GM19238 (cell line): Measurements from ENCODE around the gene TIMP3.
A peak's percentile ranks its signal among the peaks of the same experiment; 100 is the strongest.

Source experiments
- DNase-seq: peaks from one replicate; pipeline ENCODE4 v3.0.0; 2011; ENCODE audit warnings: low spot score; ENCODE audit not compliant: insufficient read length

Gene TIMP3

DNA sequence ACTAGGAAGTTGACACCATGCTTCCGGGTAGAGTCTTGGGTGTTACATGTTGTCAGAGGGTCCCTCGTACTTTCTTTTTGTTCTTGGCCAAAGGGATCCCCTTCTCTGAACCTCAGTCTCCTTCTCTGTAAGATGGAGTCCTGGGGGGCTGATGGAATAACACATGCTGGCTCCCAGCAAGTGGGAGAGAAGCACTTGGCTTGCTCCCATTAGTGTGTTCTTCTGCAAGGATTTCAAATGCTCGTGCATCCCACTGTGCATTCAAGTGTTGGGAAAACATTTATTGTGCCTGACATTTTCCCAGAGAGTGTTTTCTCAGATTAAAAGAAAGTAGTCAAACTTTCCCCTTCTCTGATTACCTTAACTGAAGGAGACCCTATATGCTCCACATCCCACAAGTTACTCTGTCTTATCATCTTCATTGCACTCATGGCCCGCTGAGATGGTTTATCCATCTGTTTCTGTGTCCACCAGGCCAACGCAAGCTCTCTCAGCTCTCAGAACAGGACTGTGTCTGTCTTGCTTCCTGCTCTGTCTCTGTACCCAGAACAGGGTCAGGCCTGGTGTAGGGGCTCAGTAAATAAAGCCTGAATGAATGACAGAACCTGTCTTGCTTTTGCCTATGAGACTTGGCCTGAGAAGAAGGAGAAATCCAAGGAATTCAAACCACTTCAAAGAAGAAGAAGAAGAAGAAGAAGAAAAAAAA, 16.0 kb upstream of the TIMP3 start:
- DNase-seq: no peak

DNA sequence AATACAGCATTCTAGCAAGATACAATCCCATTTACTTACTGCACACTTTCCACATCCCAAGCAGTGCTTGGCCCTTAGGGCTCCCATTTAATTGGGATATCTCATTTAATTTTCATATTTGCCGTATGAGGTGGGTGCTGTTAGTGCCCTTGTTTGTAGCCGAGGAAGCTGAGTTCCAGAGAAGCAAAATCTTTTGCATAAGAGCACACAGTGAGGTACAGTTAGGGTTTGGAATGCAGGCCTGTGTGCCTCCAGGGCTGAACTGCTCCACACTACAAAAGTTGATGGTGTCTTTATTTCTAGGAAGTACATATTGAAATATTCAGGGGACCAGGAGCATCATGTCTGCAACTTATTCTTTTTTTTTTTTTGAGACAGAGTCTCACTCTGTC, 15.5 kb upstream of the TIMP3 start:
- DNase-seq: no peak

DNA sequence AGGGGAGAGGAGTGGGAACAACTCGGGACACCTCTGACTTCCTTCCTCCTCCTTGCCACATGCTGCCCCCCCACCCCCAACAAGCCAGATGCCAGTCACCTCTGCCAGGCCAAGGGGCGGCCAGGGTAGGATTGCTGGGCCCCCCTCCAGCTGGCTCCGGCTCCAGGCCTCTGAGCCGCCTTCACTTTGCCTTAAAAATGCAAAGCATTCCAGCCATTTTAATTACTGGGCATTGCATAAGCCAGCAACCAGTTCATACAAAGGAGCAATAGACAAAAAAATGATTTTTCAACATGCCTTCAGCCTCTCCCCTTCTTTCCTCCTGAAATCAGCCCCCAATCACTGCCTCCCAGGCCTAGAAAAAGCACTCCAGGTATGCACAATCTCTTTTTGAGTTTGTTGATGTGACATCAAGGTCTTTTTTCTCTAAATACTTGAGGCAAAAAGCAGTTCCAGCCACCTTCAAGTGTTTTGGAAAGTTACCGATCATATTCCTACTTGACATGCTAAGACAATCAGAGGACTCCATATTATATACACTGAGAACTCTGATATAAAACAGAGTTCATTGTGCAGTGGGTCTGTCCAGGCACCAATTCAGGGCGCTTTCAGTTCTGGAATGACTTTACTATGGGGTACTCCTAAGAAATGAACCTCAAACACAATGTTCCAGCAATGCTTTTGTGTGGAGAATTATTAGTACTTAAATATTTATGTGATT, 12.4 kb upstream of the TIMP3 start:
- DNase-seq: no peak

DNA sequence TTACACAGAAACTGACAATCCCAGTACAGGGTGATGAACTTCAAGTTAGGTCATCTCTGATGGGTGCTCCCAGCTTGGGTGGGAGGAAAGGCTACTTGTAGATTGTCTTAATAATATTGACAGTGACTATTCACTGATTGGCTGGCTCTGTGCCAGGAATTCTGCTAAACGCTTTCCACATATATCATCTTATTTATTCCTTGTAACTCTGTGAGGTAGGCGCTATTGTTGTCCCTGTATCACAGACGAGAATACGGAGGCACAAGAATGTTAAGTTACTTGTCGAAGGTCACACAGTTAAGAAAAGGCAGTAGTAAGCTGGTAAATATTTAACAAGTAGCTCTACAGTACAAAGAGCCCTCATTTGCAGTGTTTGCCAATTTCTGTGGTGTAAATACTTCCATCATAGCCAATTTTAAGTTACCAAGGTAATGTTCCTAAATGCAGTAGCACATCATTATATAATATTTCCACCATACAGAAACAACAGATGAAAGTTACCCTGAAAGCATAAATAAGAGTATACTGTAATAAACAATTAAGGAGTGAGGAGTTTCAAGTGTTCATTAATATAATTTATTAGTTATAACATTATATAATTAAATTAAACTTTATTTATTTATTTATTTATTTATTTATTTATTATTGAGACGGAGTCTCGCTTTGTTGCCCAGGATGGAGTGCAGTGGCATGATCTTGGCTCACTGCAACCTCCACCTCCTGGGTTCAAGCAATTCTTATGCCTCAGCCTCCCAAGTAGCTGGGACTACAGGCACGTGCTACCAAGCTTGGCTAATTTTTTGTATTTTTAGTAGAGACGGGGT, 11.5 kb upstream of the TIMP3 start:
- DNase-seq: no peak

DNA sequence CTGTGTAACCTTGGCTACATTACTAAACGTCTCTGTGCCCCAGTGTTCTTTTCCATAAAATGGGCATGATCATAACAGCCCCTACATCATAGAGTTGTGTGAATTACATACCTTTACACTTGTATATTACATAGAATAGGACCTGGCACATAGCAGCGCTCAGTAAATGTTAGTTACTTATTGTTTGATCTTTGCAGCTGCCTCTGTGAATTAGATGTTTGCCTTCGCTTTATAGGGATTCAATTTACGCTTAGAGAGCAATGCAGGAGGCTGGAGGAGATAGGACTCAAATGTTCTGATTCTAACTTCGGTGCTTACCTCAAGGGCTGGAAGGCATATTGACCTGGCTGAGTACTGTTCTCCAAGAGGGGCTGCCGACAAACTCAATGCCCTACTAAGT, 10.4 kb upstream of the TIMP3 start:
- no peak for DNase-seq

DNA sequence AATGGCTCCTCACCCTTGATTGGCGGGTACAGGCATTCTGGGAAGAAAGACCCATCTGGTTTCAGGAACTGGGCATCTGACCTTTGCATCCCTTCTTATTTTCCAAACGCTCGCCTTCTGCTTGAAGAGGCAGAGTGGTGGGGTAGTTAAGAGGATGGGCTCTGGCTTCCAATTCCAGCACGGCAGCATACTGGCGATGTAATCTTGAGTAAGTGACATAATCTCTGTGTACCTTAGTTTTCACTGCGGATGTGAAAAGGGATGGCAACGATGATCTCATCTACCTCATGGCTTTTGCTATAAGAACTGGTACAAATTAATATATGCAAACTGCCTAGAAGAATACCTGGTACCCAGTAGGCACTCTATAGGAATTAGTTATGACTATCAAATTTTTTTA, 10.0 kb upstream of the TIMP3 start:
- DNase-seq: no peak

DNA sequence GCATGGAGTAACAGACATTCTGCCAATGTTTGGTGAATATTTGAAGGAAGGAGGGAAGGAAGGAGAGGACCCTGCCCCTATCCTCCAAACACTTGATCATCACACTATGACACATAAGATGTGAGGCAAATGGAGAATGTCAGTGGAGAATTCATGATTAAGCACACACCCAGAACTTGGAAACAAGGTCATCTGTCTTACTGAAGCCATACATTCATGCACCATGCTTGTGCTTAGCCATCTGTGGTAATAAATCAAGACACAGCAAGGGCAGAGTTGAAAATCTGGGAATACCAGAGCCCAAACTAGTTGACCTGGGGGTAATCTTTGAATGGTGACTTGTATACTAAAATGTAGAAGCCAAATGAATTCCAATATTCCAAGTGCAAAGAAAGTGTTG, 7.9 kb upstream of the TIMP3 start:
- no peak for DNase-seq

DNA sequence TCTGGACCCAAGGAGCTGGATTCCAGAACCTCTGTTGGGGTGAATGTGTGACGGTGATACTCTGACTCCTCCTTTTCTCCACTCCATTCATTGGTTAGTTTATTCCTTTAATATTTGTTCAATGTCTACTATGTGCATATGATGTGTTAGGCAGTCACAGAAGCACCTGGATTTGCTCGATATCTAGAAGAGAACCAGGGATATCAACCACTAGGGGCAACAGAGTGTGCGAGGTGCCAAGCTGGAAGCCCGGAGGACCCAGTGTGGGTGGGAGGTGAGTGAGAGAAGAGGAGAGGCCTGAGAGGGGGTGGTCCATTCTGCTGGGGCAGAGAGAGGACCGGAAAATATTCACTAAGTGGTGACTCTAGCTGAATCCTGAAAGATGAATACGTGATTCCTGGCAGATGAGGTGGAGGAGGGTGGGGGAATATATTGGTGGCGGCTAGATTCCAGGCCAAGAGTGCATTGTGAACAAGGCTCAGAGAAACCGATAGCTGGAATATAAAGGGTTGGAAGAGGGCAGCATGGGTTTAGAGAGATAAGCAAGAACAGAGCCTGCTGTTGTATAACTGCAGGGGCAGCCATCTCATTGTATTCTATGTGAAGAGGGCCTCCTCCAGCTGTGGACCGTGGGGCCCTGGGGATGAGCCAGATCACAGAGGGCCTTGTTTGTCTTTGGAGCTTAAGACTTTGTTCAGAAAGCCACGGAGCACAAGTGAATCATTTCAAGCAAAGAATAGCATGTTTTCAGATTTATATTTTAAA, 6.9 kb upstream of the TIMP3 start:
- DNase-seq: no peak

DNA sequence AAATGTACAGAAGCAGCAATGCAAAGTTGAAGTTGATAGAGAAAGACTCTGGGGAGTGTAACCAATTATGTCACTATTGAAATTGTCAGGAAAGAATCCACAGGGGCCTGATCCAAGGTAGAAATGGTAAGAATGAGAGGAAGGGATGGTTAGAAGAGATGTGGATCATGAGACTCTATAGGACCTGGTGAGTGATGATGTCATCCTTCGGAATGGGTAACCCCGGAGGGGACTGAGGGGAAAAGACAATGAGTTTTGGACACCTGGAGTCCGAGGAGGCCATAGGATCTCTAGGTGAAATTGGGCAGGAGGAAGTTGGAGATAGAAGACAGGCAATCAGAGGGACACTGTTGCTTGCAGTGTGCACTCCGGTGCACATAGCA, 6.3 kb upstream of the TIMP3 start:
- no peak for DNase-seq

DNA sequence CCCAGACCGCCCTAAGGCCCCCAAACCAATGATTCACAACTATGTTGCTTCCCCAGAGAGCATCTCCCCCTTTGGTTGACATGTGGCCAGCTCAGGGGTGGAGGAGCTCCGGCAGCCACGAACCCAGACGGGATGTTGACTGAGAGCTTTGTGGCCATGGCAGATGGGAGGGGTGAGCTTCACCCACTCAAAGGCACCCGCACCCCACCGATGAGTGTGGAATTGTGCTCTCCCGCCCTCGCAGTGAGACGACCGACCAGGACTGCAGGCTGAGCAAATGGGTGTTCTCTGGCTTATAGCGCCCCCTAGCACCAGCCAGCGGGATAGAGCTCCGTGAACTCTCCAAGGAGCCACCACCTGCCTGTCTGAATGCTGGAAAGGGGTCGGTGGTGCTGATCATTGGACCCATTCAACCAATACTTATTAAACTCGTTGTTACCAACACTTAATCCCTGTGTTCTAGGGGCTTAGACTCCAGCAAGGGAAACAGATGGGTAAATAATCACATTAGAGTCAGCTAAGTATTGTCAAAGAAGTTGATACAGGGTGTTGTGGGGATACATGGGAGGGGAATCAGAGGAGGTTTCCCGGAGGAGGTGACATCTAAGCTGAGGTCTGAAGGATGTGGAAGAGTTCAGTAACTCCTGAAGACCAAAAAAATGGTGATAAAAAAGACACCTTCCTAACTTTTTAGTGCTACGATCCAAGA, 4.5 kb upstream of the TIMP3 start:
- DNase-seq: peak; percentile 54

DNA sequence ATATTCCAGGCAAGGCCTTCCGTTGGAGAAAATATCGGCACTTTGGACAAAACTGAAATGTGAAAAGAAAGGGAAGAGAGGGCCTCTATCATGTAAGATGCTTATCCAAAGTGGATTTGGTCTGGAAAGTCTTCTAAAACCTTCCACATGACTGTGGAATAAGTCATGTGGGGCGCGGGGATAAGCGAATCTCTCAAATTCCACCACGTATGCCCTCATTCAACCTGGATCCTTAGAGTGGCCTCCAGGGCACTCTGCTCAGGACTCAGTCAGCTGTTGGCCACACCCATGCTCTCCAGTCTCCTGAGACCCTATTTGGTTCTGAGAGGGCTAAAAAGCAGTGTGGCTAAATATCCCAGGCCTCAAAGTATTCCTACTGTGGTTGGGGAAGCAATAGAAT, 2.0 kb upstream of the TIMP3 start:
- DNase-seq: no peak

DNA sequence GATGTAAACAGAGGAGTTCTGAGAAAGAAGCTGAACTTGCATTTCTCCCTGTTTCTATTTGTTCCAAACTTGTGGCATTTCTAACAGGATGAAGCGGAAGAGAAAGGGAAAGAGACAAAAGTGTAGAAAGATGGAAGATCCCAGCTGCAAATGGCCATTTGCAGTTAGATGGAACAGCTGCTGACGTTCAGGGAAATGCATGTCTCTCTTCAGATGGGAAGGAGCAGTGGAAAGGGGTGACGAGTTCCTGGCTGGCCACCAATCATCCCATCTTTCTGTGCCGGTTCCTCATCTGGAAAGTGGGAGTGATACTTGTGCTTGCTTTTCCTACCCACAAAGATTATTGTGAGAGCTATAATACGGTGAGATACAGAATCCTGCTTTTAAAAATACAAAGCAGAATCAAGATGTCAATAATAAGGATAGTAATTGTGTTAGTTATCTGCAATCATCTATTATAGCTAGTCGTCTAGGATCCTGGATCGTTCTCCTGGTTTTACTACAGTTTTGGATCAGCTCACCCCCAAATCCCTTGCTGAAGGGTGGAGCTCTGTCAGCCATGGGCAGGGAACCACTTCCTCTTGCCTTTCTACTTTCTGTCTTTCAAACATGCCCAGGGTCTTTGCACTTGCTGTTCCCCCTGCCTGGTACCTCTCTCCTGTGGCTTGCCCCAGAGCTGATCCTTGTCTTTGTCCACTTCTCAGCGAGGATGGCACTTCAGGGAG, 1.2 kb upstream of the TIMP3 start:
- no peak for DNase-seq

DNA sequence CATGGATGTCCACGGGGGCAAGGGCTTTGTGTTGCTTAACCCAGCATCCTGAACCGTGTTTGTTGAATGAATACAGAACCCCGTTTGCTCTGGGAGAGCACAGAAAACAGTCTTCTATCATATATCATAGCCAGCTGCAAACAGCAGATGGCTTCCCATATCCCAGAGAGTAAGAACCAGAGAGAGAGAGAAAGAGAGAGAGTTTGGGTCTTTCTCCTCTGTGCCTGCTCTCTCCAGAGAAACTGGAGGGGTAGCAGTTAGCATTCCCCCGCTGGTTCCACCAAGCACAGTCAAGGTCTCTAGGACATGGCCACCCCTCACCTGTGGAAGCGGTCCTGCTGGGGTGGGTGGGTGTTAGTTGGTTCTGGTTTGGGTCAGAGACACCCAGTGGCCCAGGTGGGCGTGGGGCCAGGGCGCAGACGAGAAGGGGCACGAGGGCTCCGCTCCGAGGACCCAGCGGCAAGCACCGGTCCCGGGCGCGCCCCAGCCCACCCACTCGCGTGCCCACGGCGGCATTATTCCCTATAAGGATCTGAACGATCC, 440 bp upstream of the TIMP3 start:
- no peak for DNase-seq

DNA sequence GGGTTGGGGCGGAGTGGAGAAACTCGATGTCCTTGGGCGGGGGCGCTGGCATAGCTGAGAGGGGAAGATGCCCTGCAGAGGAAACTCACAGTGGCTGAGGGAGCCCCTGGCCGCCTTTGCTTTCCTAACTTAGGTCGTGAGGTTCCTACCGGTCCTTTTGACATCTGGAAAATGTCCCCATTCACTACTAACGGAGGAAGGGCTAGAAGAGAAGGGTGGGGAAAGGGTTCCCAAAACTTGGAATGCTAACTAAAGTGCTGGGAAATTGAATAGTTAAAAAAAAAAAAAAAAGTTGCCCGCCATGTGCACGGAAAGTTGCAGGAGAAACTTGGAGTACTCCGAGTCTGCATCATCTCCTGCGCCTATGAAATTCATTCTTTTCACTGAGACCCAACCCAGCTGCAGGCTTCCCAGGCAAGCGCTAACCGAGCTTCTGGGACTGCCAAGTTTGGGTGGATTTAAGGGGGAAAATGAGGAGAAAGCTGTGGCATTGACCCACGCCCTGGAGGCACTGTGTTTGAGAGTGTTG, 796 bp downstream of the TIMP3 start:
- DNase-seq: no peak

DNA sequence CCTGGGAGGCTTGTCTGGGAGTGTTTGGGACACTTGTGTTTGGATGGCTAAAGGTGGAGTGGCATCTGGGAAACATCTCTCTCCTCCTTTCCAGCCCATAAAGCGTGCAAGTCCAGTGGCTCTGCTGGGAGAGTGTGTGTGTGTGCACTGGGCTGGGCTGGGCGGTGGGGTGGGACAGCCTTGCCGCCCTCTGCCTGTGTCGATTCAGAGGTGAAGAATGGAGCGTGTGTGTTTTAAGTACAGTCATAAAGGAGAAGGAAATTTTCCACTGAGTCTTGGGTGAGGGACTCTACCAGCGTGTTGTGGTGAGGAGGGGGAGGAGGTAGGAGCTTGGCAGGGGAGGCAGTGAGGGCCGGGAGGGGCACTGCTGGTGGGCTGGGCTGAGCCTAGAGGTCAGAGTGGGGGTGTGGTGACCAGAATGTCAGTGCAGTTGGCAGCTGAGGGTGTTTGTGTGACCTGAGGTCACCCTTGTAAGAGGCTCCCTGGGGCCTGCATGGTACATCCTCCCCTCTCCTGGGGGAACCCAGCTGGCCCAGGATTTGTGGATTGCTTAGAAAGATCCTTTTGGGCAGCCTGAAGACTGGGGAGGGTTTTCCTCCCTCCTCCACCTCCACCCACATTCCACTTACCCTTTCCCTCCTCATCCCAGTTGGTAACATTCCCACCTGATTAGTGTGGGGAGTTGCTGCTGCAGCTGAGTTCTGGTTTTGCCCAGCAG, 1.7 kb downstream of the TIMP3 start:
- DNase-seq: no peak

DNA sequence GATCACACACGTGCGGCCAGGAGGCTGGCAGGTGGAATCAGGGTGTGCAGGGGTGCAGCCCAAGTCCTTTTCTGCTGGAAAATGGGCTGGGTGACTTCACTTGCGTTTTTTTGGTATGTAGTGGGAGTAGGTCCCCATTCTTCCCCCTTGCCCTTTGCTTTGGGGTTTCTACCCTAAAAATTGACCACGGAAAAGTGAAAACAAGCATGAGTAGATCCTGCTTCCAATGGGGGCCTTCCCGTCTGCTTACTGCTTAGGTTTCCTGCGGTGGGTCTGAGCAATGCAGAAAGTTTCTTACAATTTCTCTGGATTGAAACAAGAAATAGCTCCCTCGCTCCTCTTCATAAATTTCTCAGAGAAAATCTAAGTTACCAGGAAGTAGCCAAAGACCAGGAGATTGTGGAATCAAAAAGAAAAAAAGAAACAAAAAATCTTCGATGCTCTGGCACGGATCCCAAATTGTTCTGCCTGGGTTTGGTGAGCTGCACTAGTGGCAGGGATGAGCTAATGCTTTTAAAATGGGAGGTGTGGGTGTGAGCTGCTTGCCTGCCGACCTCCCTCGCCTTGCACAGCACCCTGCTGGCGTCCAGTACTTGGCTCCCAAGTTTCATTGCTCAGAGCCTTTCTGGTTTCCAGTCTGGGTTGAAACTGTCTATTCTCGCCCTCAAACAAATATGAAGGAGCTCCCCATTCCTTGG, 2.4 kb downstream of the TIMP3 start:
- DNase-seq: no peak

DNA sequence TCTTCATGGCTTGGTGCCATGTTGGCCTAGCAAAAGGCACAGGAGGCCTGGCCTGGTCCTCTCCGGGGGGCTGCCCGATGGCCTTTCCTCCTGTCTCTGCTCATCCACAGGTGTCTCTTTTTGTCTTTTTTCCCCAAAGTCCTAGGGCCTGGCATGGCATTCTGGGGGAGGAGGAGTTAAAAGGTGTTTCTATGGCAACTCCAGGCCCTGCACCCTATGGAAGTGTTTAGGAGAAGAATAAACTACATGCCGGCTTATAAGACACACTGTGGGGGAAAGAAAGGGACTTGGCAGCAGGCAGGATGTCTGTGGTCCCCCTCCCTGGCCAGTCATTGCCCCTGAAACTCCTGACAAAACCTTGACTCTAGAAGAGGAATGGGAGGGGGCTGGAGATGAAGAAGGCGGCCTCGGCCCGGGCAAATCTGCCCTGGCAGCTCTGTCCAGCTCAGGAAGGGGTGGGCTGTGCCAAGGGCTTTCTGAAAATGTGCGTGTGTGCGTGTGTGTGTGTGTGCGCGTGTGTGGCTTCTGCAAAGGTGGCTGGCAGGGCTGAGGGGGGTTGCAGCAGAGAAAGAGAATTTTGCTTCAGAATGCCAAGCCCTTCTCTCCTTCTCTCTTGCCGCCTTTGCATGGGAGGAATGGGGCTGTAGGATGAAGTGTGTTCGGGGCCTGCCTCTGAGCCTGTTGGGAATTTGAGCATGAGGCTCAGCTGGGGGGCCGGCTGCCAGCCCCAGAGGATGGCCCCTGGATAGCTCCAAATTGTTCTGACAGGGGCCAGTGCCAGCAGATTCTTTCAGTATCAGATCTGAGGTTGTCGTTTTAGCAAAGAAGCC, 3.2 kb downstream of the TIMP3 start:
- DNase-seq: no peak
